HG03139 (cell line): Measurements from ENCODE around the gene ADGB.

Experiments
- ATAC-seq: cut with Tn5 transposase; IDR thresholded peaks from one replicate; pipeline ENCODE4 v1.9.1; 2021; ENCODE audit not compliant: unreplicated experiment

Gene ADGB

GRCh38 chr6:146628350-146628749 is 29.6 kb downstream of the ADGB start:
- no peak for ATAC-seq

GRCh38 chr6:146634022-146634421 is 35.2 kb downstream of the ADGB start:
- no peak for ATAC-seq

- no peak for ATAC-seq
These were observed 36.4 kb downstream of the ADGB start for GRCh38 chr6:146635165-146635564.

DNA sequence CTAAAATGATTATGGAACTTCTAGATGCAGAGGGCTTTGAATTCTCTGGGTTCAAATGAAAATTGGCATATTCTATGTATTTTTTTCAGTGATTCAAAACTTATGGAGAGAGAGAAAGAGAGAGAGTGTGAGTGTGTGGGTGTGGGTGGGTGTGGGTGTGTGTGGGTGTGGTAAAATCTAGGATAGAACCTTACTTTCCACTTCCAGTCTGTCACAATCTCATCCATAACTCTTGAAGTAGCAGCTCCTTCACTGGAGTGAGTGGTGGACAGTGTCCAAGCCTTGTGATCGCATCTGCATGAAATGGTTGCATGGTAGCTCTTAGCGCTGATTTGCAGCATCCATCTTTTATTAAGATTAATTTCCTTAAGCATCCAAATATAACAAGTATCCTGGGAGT is 37.7 kb downstream of the ADGB start:
- no peak for ATAC-seq

- no peak for ATAC-seq
These were observed 44.1 kb downstream of the ADGB start for GRCh38 chr6:146642921-146643320.

GRCh38 chr6:146650799-146651481 is 52.2 kb downstream of the ADGB start:
- ATAC-seq = no peak

GRCh38 chr6:146651482-146651863 is 52.7 kb downstream of the ADGB start:
- no peak for ATAC-seq

- no peak for ATAC-seq
These were observed 58.7 kb downstream of the ADGB start for GRCh38 chr6:146657432-146657831.

DNA sequence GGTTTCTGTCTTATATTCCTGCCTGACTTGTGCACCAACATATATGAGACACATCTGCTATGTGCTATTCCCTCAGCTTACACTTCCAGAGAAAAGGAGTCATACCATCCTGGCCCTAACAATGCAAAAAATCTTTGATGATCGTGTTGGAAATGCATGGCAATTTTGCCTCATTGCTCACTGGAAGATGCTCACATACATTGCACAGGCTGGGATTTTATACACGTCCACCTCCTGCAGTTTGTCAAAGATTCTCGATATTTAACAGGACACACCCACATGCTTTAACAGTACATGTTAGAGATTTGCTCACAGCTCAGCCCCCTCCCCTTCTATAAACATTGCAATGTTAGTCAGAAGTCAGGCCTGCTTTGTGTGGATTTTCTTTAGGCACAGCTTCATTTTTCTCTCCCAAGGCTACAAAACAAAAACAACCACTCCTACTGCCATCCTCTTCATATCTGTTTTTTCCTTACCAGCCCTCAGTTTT is 66.1 kb downstream of the ADGB start:
- ATAC-seq = no peak

DNA sequence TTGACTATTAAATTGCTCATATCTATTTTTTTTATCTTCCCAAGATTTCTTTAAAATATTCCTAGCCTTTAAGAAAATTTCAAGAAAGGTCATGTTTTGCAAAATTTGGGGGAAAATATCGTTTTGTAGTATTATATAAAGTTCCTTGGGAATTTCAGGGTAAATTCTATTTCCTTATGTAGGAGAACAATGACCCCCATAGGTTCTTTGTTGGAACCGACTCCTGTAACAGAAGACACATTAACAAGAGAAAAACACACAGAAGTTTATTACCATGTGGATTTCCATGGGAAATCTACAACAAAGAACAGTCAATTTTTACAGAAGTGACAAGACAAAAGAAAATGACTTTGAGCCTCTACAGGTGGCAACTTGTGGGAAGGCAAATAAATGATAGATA is 68.1 kb downstream of the ADGB start:
- no peak for ATAC-seq

GRCh38 chr6:146670161-146670560 is 71.4 kb downstream of the ADGB start:
- ATAC-seq = no peak

- no peak for ATAC-seq
These were observed 74.3 kb downstream of the ADGB start for GRCh38 chr6:146673069-146673468.

DNA sequence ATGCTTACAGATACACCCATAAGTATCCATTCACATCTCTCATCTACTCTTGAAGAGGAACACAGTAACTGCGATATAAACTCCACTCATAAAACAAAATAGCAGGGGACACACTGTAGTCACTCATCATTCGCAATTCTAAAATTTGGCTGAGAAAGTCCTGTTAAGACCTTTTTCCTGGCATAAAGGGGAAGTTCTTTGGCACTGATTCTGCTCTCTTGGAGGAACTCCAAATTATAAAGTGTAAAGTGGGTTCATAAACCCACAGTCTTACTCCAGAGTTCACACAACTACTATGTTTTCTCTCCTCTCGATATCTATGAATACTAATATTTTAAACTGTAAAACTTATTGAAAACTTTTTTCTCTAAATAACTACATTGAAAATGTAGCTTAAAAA is 80.6 kb downstream of the ADGB start:
- ATAC-seq = no peak

GRCh38 chr6:146682919-146683318 is 84.1 kb downstream of the ADGB start:
- ATAC-seq = no peak

DNA sequence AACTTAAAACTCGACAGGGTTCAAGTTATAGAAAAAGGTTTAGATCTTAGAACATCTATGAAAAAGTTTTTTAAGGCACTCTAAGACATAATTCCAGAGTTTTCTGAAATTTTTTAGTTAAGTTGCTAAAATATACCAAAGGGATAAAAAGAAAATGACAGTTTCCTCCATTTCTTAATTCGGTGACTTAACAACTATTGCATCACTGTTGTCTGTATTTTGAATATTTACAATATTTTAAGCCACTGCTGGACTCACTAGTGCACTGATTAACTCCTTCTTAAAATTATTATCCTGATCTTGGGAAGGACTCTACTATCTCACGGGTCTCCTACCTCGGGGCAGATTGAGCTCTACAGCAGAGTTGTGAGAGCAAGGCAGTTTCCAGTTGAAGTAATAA is 91.0 kb downstream of the ADGB start:
- ATAC-seq = no peak

GRCh38 chr6:146693342-146693741 is 94.6 kb downstream of the ADGB start:
- no peak for ATAC-seq

DNA sequence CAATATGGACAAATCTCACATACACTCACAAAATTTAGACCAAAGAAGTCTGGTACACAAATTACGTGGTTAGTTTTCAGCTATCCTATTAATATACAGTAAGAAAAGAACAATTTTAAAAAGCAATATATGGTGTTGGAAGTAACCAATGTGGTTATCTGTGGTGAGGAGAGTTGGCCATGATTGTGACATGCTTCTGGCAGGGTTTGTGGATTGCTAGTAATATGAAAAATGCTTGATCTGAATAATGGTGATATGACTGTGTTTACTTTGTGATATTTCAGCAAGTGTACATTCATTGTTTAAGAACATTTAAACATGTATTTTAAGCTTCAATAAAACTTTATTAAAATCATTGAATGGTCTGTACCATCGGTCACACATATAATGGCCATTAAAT is 99.1 kb downstream of the ADGB start:
- no peak for ATAC-seq

DNA sequence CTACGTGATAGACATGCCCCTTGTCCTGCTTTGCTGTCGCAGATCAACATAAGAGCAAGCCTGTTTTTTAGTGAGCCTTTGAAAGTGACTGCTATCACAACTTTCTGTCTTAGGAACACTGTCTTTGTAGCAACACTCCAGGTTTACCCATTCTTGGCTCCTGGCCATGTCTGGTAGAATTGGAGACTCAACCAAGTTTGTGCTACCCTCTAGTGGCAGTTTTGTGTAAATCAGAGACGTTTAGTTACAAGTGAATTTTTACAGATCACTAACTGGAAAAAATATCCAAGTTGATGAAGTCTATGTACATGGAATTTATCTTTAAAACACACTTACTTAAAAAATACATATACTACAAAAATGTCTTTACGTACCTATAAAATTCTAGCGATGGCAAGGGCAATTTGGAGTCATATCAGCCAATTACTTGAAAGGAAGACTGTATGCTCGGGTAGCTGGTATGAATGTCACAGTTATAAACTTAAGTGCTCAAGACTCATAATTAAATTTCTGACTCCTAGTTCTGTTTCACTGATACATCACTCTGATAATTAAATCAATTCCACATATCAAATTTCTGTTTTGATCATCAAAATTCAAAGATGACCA is 101.4 kb downstream of the ADGB start:
- peak; percentile 73 for ATAC-seq

- ATAC-seq = no peak
These were observed 102.9 kb downstream of the ADGB start for GRCh38 chr6:146701632-146702031.

GRCh38 chr6:146709036-146709622 is 110.4 kb downstream of the ADGB start:
- ATAC-seq = no peak

GRCh38 chr6:146719387-146719786 is 120.6 kb downstream of the ADGB start:
- ATAC-seq = no peak

- no peak for ATAC-seq
These were observed 140.9 kb downstream of the ADGB start for GRCh38 chr6:146739696-146740095.
